Neural cell (in vitro differentiated cells): ENCODE data around the gene ARFGEF3.

Experiments used
- CTCF ChIP-seq: fragments of 450-650 bp; IDR thresholded peaks from 2 replicates; pipeline ENCODE4 v1.5.1; 2014; ENCODE audit warnings: antibody characterized with exemption, mild to moderate bottlenecking, moderate library complexity; ENCODE audit not compliant: poor library complexity, severe bottlenecking
- EP300 ChIP-seq: fragments of 450-650 bp; conservative IDR thresholded peaks from 2 replicates; pipeline ENCODE4 v1.6.1; 2014; ENCODE audit warnings: antibody characterized with exemption, mild to moderate bottlenecking, moderate library complexity; ENCODE audit not compliant: poor library complexity, severe bottlenecking
- POLR2AphosphoS5 ChIP-seq: IDR thresholded peaks from 2 replicates; pipeline ENCODE4 v1.6.1; 2012
- TF ChIP-seq, protein P1 (sequence below): IDR thresholded peaks from 2 replicates; pipeline ENCODE4 v1.6.1; 2012; ENCODE audit warnings: borderline replicate concordance

DNA sequence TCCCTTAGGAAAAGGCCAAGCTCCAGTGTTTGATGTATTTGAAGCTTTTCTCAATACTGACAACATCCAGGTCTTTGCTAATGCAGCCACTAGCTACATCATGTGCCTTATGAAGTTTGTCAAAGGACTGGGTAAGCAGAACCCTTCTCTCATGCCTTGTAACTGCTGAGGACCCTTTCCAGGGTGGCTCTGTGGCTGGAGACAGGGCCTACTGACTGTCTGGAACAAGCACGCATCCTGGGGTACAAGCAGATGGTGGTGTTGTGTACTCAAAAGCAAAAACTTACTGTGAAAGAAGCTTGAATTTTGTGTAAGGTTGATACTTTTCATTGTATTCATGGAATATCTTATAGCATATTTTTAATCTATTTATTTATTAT, 147.0 kb downstream of the ARFGEF3 start:
- TF ChIP-seq EP300 (no peak), POLR2AphosphoS5 (no peak), CTCF (no peak)
- TF ChIP-seq, protein P1, sequence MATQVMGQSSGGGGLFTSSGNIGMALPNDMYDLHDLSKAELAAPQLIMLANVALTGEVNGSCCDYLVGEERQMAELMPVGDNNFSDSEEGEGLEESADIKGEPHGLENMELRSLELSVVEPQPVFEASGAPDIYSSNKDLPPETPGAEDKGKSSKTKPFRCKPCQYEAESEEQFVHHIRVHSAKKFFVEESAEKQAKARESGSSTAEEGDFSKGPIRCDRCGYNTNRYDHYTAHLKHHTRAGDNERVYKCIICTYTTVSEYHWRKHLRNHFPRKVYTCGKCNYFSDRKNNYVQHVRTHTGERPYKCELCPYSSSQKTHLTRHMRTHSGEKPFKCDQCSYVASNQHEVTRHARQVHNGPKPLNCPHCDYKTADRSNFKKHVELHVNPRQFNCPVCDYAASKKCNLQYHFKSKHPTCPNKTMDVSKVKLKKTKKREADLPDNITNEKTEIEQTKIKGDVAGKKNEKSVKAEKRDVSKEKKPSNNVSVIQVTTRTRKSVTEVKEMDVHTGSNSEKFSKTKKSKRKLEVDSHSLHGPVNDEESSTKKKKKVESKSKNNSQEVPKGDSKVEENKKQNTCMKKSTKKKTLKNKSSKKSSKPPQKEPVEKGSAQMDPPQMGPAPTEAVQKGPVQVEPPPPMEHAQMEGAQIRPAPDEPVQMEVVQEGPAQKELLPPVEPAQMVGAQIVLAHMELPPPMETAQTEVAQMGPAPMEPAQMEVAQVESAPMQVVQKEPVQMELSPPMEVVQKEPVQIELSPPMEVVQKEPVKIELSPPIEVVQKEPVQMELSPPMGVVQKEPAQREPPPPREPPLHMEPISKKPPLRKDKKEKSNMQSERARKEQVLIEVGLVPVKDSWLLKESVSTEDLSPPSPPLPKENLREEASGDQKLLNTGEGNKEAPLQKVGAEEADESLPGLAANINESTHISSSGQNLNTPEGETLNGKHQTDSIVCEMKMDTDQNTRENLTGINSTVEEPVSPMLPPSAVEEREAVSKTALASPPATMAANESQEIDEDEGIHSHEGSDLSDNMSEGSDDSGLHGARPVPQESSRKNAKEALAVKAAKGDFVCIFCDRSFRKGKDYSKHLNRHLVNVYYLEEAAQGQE, result no peak
